MM.1S (cell line): ENCODE data around the gene CDAN1.

Experiments used
- EZH2 ChIP-seq: fragments of 300-600 bp; sonication (generic); optimal IDR thresholded peaks from 2 replicates; pipeline ENCODE3; 2017; ENCODE audit warnings: low read depth, mild to moderate bottlenecking, antibody characterized with exemption, low read length, mixed read lengths
- EZH2phosphoT487 ChIP-seq: fragments of 300-600 bp; sonication (generic); IDR thresholded peaks from 2 replicates; pipeline ENCODE4 v1.6.1; 2018; ENCODE audit warnings: antibody characterized with exemption, low read length
- TF ChIP-seq, protein P1 (sequence below): fragments of 300-600 bp; sonication (generic); IDR thresholded peaks from 2 replicates; pipeline ENCODE4 v1.5.1; 2016; ENCODE audit warnings: antibody characterized with exemption, low read length, mixed read lengths

- TF ChIP-seq, protein P1, sequence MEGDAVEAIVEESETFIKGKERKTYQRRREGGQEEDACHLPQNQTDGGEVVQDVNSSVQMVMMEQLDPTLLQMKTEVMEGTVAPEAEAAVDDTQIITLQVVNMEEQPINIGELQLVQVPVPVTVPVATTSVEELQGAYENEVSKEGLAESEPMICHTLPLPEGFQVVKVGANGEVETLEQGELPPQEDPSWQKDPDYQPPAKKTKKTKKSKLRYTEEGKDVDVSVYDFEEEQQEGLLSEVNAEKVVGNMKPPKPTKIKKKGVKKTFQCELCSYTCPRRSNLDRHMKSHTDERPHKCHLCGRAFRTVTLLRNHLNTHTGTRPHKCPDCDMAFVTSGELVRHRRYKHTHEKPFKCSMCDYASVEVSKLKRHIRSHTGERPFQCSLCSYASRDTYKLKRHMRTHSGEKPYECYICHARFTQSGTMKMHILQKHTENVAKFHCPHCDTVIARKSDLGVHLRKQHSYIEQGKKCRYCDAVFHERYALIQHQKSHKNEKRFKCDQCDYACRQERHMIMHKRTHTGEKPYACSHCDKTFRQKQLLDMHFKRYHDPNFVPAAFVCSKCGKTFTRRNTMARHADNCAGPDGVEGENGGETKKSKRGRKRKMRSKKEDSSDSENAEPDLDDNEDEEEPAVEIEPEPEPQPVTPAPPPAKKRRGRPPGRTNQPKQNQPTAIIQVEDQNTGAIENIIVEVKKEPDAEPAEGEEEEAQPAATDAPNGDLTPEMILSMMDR = no peak
- TF ChIP-seq EZH2 (no peak), EZH2phosphoT487 (no peak)
Observed at GRCh38 chr15:42733027-42733426, 3.9 kb downstream of the CDAN1 start.
